ENCODE data around the gene PLCB4.

PLCB4 gene

GRCh38 chr20:9508696-9509178, 439.9 kb downstream of the PLCB4 start:
- DNase-seq (ENCODE audit: low read depth in 2 of 3, low spot score in 1 of 3), result no peak

GRCh38 chr20:9509246-9509645, 440.4 kb downstream of the PLCB4 start:
- no peak for DNase-seq (ENCODE audit: low read depth in 2 of 3, low spot score in 1 of 3)

GRCh38 chr20:9510911-9511310, 442.0 kb downstream of the PLCB4 start:
- no peak for DNase-seq (ENCODE audit: low read depth in 2 of 3, low spot score in 1 of 3)

GRCh38 chr20:9514072-9514460, 445.2 kb downstream of the PLCB4 start:
- DNase-seq (ENCODE audit: low read depth in 2 of 3, low spot score in 1 of 3), result no peak

- no peak for DNase-seq (ENCODE audit: low read depth in 2 of 3, low spot score in 1 of 3)
Measured at GRCh38 chr20:9514461-9515213, 445.8 kb downstream of the PLCB4 start, which contains the start of gene LAMP5. Gene LAMP5, plus strand, starts transcription at chr20:9514590. Its CDS starts 263 bp downstream, at chr20:9514853.

- no peak for DNase-seq (ENCODE audit: low read depth in 2 of 3, low spot score in 1 of 3)
Measured at GRCh38 chr20:9515214-9515585, 446.3 kb downstream of the PLCB4 start.

GRCh38 chr20:9515741-9516233, 446.9 kb downstream of the PLCB4 start:
- DNase-seq (ENCODE audit: low read depth in 2 of 3, low spot score in 1 of 3), result no peak

GRCh38 chr20:9516234-9516871, 447.5 kb downstream of the PLCB4 start:
- no peak for DNase-seq (ENCODE audit: low read depth in 2 of 3, low spot score in 1 of 3)

GRCh38 chr20:9517297-9518162, 448.6 kb downstream of the PLCB4 start:
- DNase-seq (ENCODE audit: low read depth in 2 of 3, low spot score in 1 of 3), result no peak

GRCh38 chr20:9518576-9519175, 449.8 kb downstream of the PLCB4 start:
- DNase-seq (ENCODE audit: low read depth in 2 of 3, low spot score in 1 of 3), result no peak

GRCh38 chr20:9520086-9520485, 451.2 kb downstream of the PLCB4 start:
- DNase-seq (ENCODE audit: low read depth in 2 of 3, low spot score in 1 of 3), result no peak

- DNase-seq (ENCODE audit: low read depth in 2 of 3, low spot score in 1 of 3), result no peak
Measured at GRCh38 chr20:9523636-9524035, 454.7 kb downstream of the PLCB4 start.
